K562 (cell line): ENCODE measurements around the gene UNC45A. TPM values are rescaled to one million over a fixed set of nuclear protein-coding genes. Genes with fewer than 3 reads are reported as not detected.

Source experiments
- DDX20 ChIP-seq: fragments of 450-650 bp; IDR thresholded peaks from 2 replicates; pipeline ENCODE4 v1.6.1; 2016; ENCODE audit warnings: missing genetic modification characterization, low read depth, mild to moderate bottlenecking, missing compliant biosample characterization, moderate library complexity
- KAT8 ChIP-seq: fragments of 450-650 bp; IDR thresholded peaks from 2 replicates; pipeline ENCODE4 v1.6.1; 2016; ENCODE audit warnings: low read depth, mild to moderate bottlenecking
- L3MBTL2 ChIP-seq: fragments of 450-650 bp; IDR thresholded peaks from 2 replicates; pipeline ENCODE4 v1.6.1; 2016; ENCODE audit warnings: mild to moderate bottlenecking, moderate library complexity
- MXD1 ChIP-seq: fragments of 250-450 bp; sonication (Bioruptor Pico); IDR thresholded peaks from 2 replicates; pipeline ENCODE4 v1.8.0; 2021; ENCODE audit warnings: borderline replicate concordance, mild to moderate bottlenecking, moderate library complexity; ENCODE audit not compliant: poor library complexity, severe bottlenecking
- NCOA4 ChIP-seq: fragments of 450-650 bp; IDR thresholded peaks from 2 replicates; pipeline ENCODE4 v1.6.1; 2018; ENCODE audit warnings: mild to moderate bottlenecking; ENCODE audit not compliant: partially characterized antibody
- NFE2L1 ChIP-seq: fragments of 450-650 bp; IDR thresholded peaks from 2 replicates; pipeline ENCODE4 v1.6.1; 2016; ENCODE audit warnings: missing genetic modification characterization, low read depth, mild to moderate bottlenecking, missing compliant biosample characterization, moderate library complexity, borderline replicate concordance
- PKNOX1 ChIP-seq: fragments of 450-650 bp; IDR thresholded peaks from 2 replicates; pipeline ENCODE4 v1.6.1; 2016
- POLR2H ChIP-seq: IDR thresholded peaks from 2 replicates; pipeline ENCODE4 v1.6.1; 2016; ENCODE audit warnings: missing genetic modification characterization, low read depth, mild to moderate bottlenecking, control low read depth, missing compliant biosample characterization, moderate library complexity
- SAP30 ChIP-seq: fragments of 200-600 bp; sonication (generic); IDR thresholded peaks from 2 replicates; pipeline ENCODE4 v1.6.1; 2012; ENCODE audit warnings: borderline replicate concordance, low read depth, mild to moderate bottlenecking, moderate library complexity, low read length, control low read depth, inconsistent platforms; ENCODE audit not compliant: insufficient read depth, poor library complexity, severe bottlenecking
- SIN3B ChIP-seq: fragments of 450-650 bp; IDR thresholded peaks from 2 replicates; pipeline ENCODE4 v1.6.1; 2017; ENCODE audit warnings: low read depth, mild to moderate bottlenecking, moderate library complexity
- TARDBP ChIP-seq: fragments of 450-650 bp; IDR thresholded peaks from 2 replicates; pipeline ENCODE4 v1.6.1; 2016
- ZBTB26 ChIP-seq: fragments of 450-650 bp; formaldehyde crosslinking; IDR thresholded peaks from 2 replicates; pipeline ENCODE4 v1.4.0; 2022; ENCODE audit warnings: missing genetic modification characterization
- ZEB2 ChIP-seq: fragments of 450-650 bp; IDR thresholded peaks from 2 replicates; pipeline ENCODE4 v1.6.1; 2016
- ZFP91 ChIP-seq: sonication (generic); formaldehyde crosslinking; IDR thresholded peaks from 2 replicates; pipeline ENCODE4 v1.8.0; 2022; ENCODE audit warnings: mild to moderate bottlenecking, missing genetic modification reagents
- ZNF232 ChIP-seq: sonication (generic); formaldehyde crosslinking; IDR thresholded peaks from 2 replicates; pipeline ENCODE4 v1.8.0; 2022; ENCODE audit warnings: mild to moderate bottlenecking, missing genetic modification reagents
- ZNF253 ChIP-seq: fragments of 250-450 bp; sonication (Bioruptor Pico); conservative IDR thresholded peaks from 2 replicates; pipeline ENCODE4 v1.6.1; 2021; ENCODE audit warnings: mild to moderate bottlenecking
- polyA plus RNA-seq, 8 experiments: library from polyadenylated mRNA; depleted of rRNA in 4 of 8; stranded (reverse) in 5 of 8; unstranded in 3 of 8; fragments of >200 nt; fragmentation: Nextera tagmentation in 2 of 8; fragmentation: Illumina TruSeq in 1 of 8; extraction: Ambion mirVana in 2 of 8; extraction: Trizol in 1 of 8; gene quantifications; 2 replicates each; pipeline versions ENCODE4 v1.2.1 to v1.2.3, GENCODE V29; 2011 to 2014; ENCODE audit warnings: inconsistent platforms in 1 of 8, missing spikeins in 1 of 8
- total RNA-seq, 7 experiments: library from RNA; depleted of rRNA in 6 of 7; stranded (reverse); fragments of >200 nt in 6 of 7; fragmentation: Illumina TruSeq in 2 of 7; extraction: Trizol in 2 of 7; gene quantifications; 2 replicates each; pipeline versions ENCODE4 v1.2.1 to v1.2.3, GENCODE V29; 2011 to 2021; ENCODE audit warnings: low replicate concordance in 1 of 7
- TF ChIP-seq, protein P1 (sequence below): IDR thresholded peaks from 3 replicates; pipeline ENCODE4 v1.6.1; 2011; ENCODE audit warnings: borderline replicate concordance, mild to moderate bottlenecking; ENCODE audit not compliant: insufficient read length, insufficient read depth
- TF ChIP-seq, protein P2 (sequence below): sonication (generic); formaldehyde crosslinking; IDR thresholded peaks from 2 replicates; pipeline ENCODE4 v1.8.1; 2022; ENCODE audit warnings: missing genetic modification reagents
- TF ChIP-seq, protein P3 (sequence below): fragments of 250-450 bp; sonication (Bioruptor Pico); IDR thresholded peaks from 2 replicates; pipeline ENCODE4 v1.5.0; 2021

UNC45A gene
- total and polyA plus RNA-seq, 9 of the 15 experiments (the other 6 are each of a cell fraction or from before 2014, with no cell fraction given) = 22.4 to 79.3 (median 43.7) TPM

DNA sequence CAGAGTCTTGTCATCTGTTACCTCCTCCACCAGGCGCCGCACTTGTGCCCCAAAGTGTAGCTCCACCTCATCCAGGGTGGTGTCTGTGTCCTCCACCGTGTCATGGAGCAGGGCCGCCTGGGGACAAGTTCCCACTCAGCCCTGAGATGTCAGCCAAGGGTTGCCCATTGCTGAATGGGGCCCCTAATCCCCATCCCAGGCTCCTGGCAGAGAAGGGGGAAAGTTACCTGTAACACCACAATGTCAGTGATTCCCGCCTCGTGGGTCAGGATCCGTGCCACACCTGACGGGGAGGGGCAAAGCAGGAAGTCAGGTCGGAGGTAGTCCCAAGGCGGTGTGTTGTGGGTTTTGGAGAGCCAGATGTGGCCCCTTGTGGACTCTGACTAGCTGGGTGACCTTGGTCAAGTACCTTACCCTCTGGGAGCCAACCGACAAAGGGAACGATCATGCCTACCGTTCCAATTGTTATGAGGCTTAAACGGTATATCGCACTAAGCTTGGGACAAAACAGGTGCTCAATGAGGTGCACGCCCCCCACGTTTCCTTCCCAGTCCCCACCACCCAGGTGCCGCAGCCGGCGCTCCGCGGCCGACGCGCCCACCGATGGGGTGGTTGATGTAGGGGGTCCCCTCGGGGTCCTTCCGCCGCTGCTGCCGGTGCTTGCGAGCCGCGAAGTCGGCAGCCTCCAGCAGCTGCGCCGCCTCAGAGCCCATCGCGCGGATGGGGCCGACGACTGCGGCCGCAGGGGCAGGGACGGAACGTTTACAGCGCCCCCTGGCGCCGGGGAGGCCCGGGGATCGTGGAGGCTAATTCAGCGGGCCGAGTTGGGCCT, 3.0 kb upstream of the UNC45A start, which contains the start of gene HDDC3 (continued):
- TF ChIP-seq PKNOX1 = no peak
- peak; percentile 30 for TF ChIP-seq MXD1 (CRISPR knock-in tag)
- no peak for TF ChIP-seq NCOA4
- peak; percentile 74 for TF ChIP-seq L3MBTL2
- TF ChIP-seq SIN3B = peak; percentile 79
- peak; percentile 62; the same call in 1 of the 2 replicates for TF ChIP-seq POLR2H (tag)
- TF ChIP-seq, protein P1, sequence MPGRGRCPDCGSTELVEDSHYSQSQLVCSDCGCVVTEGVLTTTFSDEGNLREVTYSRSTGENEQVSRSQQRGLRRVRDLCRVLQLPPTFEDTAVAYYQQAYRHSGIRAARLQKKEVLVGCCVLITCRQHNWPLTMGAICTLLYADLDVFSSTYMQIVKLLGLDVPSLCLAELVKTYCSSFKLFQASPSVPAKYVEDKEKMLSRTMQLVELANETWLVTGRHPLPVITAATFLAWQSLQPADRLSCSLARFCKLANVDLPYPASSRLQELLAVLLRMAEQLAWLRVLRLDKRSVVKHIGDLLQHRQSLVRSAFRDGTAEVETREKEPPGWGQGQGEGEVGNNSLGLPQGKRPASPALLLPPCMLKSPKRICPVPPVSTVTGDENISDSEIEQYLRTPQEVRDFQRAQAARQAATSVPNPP = no peak
- no peak for TF ChIP-seq ZNF232 (CRISPR knock-in tag)
- TF ChIP-seq, protein P2, sequence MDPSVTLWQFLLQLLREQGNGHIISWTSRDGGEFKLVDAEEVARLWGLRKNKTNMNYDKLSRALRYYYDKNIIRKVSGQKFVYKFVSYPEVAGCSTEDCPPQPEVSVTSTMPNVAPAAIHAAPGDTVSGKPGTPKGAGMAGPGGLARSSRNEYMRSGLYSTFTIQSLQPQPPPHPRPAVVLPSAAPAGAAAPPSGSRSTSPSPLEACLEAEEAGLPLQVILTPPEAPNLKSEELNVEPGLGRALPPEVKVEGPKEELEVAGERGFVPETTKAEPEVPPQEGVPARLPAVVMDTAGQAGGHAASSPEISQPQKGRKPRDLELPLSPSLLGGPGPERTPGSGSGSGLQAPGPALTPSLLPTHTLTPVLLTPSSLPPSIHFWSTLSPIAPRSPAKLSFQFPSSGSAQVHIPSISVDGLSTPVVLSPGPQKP (CRISPR knock-in tag) = no peak
- no peak for TF ChIP-seq ZNF253
- TF ChIP-seq ZBTB26 (CRISPR knock-in tag) = 0 out of 2 replicates have a peak, but pooled peaks have one; percentile 63
- no peak for TF ChIP-seq TARDBP
- TF ChIP-seq DDX20 = no peak
- TF ChIP-seq KAT8 = no peak
- no peak for TF ChIP-seq NFE2L1 (tag)
- TF ChIP-seq ZFP91 (CRISPR knock-in tag) = no peak; the same call in 1 of the 2 replicates
- TF ChIP-seq, protein P3, sequence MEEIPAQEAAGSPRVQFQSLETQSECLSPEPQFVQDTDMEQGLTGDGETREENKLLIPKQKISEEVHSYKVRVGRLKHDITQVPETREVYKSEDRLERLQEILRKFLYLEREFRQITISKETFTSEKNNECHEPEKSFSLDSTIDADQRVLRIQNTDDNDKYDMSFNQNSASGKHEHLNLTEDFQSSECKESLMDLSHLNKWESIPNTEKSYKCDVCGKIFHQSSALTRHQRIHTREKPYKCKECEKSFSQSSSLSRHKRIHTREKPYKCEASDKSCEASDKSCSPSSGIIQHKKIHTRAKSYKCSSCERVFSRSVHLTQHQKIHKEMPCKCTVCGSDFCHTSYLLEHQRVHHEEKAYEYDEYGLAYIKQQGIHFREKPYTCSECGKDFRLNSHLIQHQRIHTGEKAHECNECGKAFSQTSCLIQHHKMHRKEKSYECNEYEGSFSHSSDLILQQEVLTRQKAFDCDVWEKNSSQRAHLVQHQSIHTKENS (CRISPR knock-in tag) = no peak
- TF ChIP-seq ZEB2 = peak; percentile 86
- peak; percentile 90 for TF ChIP-seq SAP30
